NOMO-1 (cell line): ENCODE data around the gene STIM1.
"Not testable (repeated sequence)": the region's sequence is repeated elsewhere in the genome, so short reads cannot be mapped to it uniquely, and the experiment has no call there.

Experiments
- DNase-seq, 2 experiments: peaks; one replicate each; lab custom pipeline; 2025; ENCODE audit not compliant: unreplicated experiment in 2 of 2; lab: John Stamatoyannopoulos, UW

The STIM1 gene

DNA sequence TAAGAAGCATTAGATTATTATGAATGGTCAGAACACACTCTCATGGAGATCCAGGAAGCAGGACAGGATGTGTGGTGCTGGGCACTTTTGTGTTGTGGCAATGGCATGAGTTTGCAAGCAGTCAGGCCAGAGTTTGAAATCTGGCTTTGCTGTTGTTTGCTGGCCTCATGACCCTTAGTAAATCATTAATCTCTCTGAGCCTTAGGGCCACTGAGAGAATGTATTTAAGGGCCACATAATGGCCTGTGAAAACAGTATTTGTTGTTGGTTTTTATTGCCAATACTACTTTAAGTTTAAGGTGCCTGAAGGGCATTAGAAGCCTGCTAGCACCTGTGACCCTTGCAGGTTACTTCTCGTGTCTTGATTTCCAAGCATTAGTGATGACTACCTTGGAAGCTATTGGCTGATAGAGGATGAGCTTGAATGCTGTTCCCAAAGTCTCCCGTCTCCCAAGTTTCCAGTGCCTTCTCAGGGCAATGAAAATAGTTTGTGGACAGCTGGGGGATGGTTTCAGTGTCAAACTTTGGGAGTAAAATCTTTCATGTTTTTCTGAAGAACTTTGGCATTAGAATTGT lies 24.6 kb downstream of the STIM1 start:
- no peak for DNase-seq

DNA sequence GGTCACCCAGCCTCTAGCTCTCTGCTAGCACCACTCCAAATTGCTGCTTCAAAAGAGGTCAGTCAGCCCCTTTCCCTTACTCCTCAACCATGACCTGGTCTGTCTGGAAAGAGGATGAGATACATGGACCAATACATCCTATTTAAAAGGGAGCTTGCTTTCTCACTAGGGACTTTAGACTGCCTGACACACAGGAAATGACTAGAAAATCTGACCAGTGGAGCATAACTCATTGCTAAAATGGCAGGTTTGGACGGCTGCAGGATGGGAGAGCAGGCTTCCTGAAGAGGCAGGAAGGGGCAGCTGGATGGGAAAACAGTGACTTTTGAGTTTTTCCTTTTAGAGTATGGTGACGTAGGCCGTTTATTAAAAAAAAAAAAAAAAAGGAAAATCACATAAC lies 25.3 kb downstream of the STIM1 start:
- DNase-seq = no peak

GRCh38 chr11:3882655-3883054 lies 27.2 kb downstream of the STIM1 start:
- DNase-seq = no peak

DNA sequence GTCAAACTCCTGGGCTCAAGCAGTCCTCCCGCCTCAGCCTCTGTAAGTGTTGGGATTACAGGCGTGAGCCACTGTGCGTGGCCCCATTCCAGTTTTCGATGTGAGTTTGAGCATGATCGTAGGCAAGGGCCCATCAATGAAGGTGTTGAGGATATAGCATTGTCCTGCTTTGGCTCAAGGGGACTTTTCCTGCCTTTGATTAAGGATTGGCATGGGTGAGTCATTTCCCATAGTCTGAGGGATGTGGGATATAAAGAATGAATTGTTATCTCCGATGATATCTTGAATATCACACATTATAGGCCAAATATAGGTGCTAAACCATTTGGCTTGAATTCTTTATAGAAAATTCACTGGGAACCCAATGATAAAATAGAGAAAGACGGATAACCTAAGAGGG lies 30.4 kb downstream of the STIM1 start:
- DNase-seq = no peak

- DNase-seq = no peak
Measured at GRCh38 chr11:3886985-3887384, 31.5 kb downstream of the STIM1 start.

GRCh38 chr11:3888876-3889275 lies 33.4 kb downstream of the STIM1 start:
- no peak for DNase-seq

- DNase-seq = no peak
Measured at GRCh38 chr11:3890014-3890413, 34.5 kb downstream of the STIM1 start.

DNA sequence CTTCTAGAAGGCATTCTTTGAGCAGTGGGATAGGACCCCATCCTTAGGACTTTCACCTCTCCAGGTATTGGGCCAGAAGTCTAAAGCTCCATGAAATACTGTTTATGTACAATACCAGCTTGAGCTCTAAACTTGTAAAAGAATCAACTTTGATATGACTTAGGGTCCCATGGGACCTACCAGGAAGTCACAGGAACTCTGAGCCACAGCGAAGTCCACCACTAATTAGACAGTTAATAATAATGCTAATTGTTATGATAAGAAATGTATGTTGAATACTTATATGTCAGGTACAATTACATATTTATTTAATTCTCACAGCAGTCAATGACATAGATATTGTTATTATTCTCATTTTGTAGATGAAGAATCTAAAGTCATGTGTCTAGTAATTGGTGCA lies 35.3 kb downstream of the STIM1 start:
- DNase-seq = no peak

DNA sequence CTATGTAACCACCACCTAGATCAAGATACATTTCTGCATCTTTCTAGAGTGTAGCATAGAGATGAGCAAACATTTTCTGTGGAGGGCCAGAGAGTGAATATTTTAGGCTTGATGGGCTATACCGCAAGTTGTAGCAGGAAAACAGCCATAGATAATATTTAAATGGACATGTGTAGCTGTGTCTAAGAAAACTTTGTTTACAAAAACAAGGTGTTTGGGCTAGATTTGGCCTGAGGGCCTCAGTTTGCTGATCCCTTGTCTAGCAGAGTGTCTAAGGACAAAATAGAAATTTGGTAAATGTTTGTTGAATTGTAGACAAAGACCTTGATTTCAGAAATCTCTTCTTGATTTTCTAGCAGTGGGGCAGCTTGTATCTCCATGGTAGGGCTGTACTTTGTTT lies 36.3 kb downstream of the STIM1 start:
- DNase-seq = no peak

DNA sequence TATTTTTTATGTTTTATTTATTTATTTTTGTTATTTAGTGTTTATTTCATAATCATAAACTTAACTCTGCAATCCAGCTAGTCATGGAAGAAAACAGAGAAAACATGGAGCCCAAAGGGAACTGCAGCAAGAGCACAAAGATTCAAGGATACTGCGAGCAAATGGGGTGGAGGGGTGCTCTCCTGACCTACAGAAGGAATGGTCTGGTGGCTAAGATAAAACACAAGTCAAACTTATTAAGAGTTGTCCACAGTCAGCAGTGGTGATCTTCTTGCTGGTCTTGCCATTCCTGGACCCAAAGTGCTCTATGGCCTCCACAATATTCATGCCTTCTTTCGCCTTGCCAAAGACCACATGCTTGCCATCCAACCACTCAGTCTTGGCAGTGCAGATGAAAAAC lies 36.7 kb downstream of the STIM1 start:
- no peak for DNase-seq

GRCh38 chr11:3893311-3893710 lies 37.8 kb downstream of the STIM1 start:
- DNase-seq = no peak

DNA sequence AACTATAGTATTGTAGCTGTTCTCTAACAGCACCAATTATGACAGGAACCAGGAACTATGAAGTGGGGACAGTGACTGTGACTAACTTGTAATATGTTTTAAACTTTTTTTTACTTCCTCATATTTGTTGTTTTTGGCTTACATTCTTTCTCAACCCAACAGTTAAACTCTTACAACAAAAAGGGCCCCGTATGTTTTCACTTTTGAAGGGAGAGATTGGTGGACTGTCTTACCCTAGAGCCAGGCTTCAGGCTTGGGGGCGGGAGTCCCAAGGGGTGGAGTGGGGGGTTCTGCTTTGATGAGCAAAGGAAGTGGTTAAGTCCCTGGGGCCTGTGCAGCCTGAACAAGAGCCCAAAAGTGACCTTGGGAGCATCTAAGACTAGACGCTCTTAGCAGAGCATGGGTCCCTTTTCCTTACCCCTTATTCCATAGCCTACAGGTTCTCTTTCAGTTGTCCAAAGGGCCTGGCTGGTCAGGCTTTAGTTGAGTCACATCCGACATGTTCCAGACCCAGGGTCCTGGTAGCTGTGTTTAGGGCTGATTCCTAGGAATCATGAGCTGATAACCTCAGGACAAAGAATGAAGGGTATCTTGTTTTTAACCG lies 38.8 kb downstream of the STIM1 start:
- peak; percentile 95 to 98 for DNase-seq

- DNase-seq = peak in 1 of 2 experiments; percentile 75
Measured at GRCh38 chr11:3896644-3897043, 41.2 kb downstream of the STIM1 start.

DNA sequence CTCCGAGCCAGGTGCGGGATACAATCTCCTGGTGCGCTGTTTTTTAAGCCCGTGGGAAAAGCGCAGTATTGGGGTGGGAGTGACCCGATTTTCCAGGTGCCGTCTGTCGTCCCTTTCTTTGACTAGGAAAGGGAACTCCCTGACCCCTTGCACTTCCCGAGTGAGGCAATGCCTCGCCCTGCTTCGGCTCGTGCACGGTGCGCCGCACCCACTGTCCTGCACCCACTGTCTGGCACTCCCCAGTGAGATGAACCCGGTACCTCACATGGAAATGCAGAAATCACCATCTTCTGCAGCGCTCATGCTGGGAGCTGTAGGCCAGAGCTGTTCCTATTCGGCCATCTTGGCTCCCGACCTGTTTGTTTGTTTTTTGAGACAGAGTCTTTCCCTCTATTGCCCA lies 44.8 kb downstream of the STIM1 start:
- DNase-seq = not testable (repeated sequence)

DNA sequence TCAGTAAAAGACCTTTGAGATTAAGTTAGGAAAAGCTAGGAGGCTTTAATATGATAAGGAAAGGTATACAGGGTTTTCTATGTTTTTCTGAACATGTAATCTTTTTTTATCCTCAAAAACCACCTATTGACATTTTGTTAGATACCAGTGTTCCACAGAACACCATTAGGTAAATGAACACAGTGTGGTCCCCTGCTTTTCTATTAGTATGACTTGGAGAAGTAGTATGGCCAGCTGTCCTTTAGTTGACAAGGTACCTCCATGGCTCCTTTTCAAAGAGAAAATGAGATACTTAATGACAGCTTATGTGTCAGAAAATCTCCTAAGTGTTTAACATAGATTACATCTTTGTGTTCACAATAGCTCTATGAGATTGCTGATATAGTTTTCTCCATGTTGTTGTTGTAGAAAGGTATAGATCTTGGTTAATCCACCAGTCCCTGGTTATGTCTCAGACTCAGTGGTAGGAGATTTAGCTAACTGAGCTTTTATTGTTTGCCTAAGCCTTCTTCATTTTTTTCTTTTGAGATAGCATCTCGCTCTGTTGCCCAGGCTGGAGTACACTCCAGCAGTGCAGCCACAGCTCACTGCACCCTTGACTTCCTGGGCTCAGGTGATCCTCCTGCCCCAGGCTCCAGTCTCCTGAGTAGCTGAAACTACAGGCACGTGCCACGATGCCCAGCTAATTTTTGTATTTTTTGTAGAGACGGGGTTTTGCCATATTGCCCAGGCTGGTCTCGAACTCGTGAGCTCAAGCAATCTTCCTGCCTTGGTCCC lies 46.0 kb downstream of the STIM1 start:
- DNase-seq = no peak

DNA sequence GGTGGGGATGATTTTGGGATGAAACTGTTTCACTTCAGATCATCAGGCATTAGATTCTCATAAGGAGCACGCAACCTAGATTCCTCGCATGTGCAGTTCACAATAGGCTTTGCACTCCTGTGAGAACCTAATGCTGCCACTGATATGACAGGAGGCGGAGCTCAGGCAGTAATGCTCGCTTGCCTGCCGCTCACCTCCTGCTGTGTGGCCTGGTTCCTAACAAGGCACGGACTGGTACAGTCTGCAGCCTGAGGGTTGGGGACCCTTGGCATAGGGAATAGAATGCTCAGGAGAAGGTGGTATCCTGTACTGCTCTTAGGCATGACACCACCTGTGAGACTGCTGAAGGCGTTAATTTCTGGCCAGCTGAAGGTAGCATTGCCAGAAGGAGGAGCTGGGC lies 47.0 kb downstream of the STIM1 start:
- DNase-seq = no peak

GRCh38 chr11:3903207-3903896 lies 47.9 kb downstream of the STIM1 start:
- peak; percentile 59 to 78 for DNase-seq

- DNase-seq = no peak
Measured at GRCh38 chr11:3904228-3904627, 48.8 kb downstream of the STIM1 start.

DNA sequence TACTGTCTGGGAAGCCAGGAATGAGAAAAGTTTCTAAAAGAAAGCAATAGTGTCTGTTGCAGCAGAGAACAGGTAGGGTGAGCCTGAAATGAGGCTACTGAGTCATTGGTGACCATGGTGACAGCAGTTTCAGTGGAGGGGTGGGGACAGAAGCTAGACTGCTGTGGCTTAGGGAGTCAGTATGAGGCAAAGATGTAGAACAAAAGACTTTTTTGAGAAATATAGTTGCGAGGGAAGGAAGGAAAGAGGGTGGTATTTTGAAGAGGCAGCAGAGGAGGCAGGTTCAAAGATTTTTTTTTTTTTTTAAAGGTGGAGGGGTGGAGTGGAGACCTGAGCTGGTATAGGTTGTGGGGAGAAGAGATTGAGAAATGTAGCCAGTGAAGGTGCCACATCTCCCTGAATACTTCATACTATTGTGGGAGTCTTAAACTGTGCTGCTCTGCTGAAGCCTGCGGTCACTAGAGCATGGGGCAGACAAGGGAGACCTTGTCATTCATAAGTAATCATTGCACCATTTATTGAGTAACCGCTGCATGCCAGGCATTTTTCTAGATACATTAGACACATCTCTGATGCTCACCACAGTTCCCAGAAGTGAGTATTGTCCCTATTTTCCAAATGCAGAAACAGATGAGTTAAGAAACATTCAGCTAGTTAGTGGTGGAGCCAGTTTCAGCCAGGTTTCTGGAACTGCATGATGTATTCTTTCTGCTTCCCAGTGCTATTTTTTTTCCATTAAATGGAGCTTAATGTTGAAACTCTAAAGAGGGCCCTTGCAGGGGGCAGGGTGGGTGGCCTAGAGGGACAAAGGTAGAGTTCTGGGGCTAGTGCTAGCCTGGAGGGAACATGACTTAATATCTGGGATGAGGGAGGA lies 49.9 kb downstream of the STIM1 start:
- DNase-seq = peak; percentile 77 to 91

GRCh38 chr11:3906166-3906565 lies 50.7 kb downstream of the STIM1 start:
- DNase-seq = no peak

GRCh38 chr11:3907590-3907989 lies 52.1 kb downstream of the STIM1 start:
- no peak for DNase-seq
